ENCODE results near the gene TM6SF1. TPM values are rescaled to one million over a fixed set of nuclear protein-coding genes. Genes with fewer than 3 reads are reported as not detected.

The TM6SF1 gene
- total and polyA plus RNA-seq, 2 of the 4 experiments (the other 2 are of a cell fraction): 1.6 to 1.9 TPM

GRCh38 chr15:83127547-83128150 lies 20.2 kb downstream of the TM6SF1 start:
- H2AFZ ChIP-seq (replicated peaks; ENCODE audit: low read length, poor library complexity): no peak overlapping the region
- H4K8ac ChIP-seq (ENCODE audit: low read depth in 2 of 2, low read length in 2 of 2): no peak overlapping the region
- no peak overlapping the region for H3K23ac ChIP-seq (ENCODE audit: low read depth, low read length)
- intact Hi-C loops (cut with micrococcal nuclease): no loop called here
- H3K9ac ChIP-seq (ENCODE audit: low read depth, low read length): no peak overlapping the region
- H2BK120ac ChIP-seq (ENCODE audit: low read depth, low read length): no peak overlapping the region
- no peak overlapping the region for H3K4me2 ChIP-seq (ENCODE audit: low read depth, low read length)
- TF ChIP-seq, protein P1, sequence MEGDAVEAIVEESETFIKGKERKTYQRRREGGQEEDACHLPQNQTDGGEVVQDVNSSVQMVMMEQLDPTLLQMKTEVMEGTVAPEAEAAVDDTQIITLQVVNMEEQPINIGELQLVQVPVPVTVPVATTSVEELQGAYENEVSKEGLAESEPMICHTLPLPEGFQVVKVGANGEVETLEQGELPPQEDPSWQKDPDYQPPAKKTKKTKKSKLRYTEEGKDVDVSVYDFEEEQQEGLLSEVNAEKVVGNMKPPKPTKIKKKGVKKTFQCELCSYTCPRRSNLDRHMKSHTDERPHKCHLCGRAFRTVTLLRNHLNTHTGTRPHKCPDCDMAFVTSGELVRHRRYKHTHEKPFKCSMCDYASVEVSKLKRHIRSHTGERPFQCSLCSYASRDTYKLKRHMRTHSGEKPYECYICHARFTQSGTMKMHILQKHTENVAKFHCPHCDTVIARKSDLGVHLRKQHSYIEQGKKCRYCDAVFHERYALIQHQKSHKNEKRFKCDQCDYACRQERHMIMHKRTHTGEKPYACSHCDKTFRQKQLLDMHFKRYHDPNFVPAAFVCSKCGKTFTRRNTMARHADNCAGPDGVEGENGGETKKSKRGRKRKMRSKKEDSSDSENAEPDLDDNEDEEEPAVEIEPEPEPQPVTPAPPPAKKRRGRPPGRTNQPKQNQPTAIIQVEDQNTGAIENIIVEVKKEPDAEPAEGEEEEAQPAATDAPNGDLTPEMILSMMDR (conservative IDR thresholded peaks at IDR 0.05; ENCODE audit: low read depth, low read length): no peak
- TF ChIP-seq CEBPB (IDR thresholded peaks at IDR 0.05; ENCODE audit: low read depth, low read length): 0 out of 2 replicates have a peak, but pooled peaks have one; percentile 3
- ChIA-PET CTCF (no interaction called here), POLR2A (ENCODE audit: unreplicated experiment) (no interaction called here)
- H3K79me1 ChIP-seq (ENCODE audit: low read depth in 1 of 2, low read length in 2 of 2): no peaks in the 10 kb centered on the region
- H3K56ac ChIP-seq (ENCODE audit: extremely low read depth, insufficient read depth, low read length): no peak overlapping the region
- H4K20me1 ChIP-seq (ENCODE audit: insufficient read depth, low read length): no peaks in the 10 kb centered on the region
- H2BK15ac ChIP-seq (ENCODE audit: low read depth, low read length): no peak overlapping the region
- no peak overlapping the region for H2BK5ac ChIP-seq (ENCODE audit: low read depth, low read length, poor library complexity, severe bottlenecking)
- H4K5ac ChIP-seq (ENCODE audit: low read depth, low read length): no peak overlapping the region
- H2AK9ac ChIP-seq (replicated peaks; ENCODE audit: low read depth, low read length, poor library complexity): no peak overlapping the region
- H3K27ac ChIP-seq (ENCODE audit: insufficient read depth, low read length): no peak overlapping the region
- no peak overlapping the region for H3K4me3 ChIP-seq (ENCODE audit: insufficient read depth, low read depth, low read length)
- DNase-seq: no peak
- in situ Hi-C loops (cut with MboI; ENCODE audit: low sequenced_read_pairs): no loop called here
- dilution Hi-C loops (cut with HindIII; ENCODE audit: low sequenced_read_pairs, unreplicated experiment): no loop called here
- no TSS peak for BruUV-seq (replicated peaks)
- no peaks in the 10 kb centered on the region for H3K27me3 ChIP-seq (ENCODE audit: control insufficient read depth, insufficient read depth, low read length)
- no peak overlapping the region for H2AK5ac ChIP-seq (ENCODE audit: low read depth, low read length)
- H2BK20ac ChIP-seq (ENCODE audit: low read depth, low read length): no peak overlapping the region
- no peak overlapping the region for H3K18ac ChIP-seq (ENCODE audit: low read depth, low read length)
- no peak overlapping the region for H3K14ac ChIP-seq (replicated peaks; ENCODE audit: low read depth, low read length)
- peaks cover 12% of the 10 kb centered on the region for H3K36me3 ChIP-seq (ENCODE audit: control insufficient read depth, insufficient read depth, low read length)
- no peak for ATAC-seq (ENCODE audit: low read depth)
- H3K4ac ChIP-seq (ENCODE audit: low read depth, low read length): no peak overlapping the region
- H4K91ac ChIP-seq (ENCODE audit: insufficient read depth, low read depth, low read length): no peak overlapping the region
- no peaks in the 10 kb centered on the region for H3K4me1 ChIP-seq (ENCODE audit: control insufficient read depth, insufficient read depth, low read length)
- H3K9me1 ChIP-seq (ENCODE audit: insufficient read depth, low read length): no peaks in the 10 kb centered on the region; the same call in 1 of the 2 replicates
- no CpG with 5 or more reads among the region's 3 CpGs for WGBS, 2 experiments (ENCODE audit: extremely low coverage in 2 of 2, insufficient read length in 1 of 2)
- no peaks in the 10 kb centered on the region for H3K9me3 ChIP-seq (ENCODE audit: control insufficient read depth, insufficient read depth, low read length)
